GM21786 (cell line): Measurements from ENCODE around the gene MARCHF9.
"Not testable (repeated sequence)": the region's sequence is repeated elsewhere in the genome, so short reads cannot be mapped to it uniquely, and the experiment has no call there.

Experiments used
- ATAC-seq: cut with Tn5 transposase; IDR thresholded peaks from one replicate; pipeline ENCODE4 v1.9.1; 2021; ENCODE audit not compliant: unreplicated experiment

MARCHF9 gene, protein sequence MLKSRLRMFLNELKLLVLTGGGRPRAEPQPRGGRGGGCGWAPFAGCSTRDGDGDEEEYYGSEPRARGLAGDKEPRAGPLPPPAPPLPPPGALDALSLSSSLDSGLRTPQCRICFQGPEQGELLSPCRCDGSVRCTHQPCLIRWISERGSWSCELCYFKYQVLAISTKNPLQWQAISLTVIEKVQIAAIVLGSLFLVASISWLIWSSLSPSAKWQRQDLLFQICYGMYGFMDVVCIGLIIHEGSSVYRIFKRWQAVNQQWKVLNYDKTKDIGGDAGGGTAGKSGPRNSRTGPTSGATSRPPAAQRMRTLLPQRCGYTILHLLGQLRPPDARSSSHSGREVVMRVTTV

DNA sequence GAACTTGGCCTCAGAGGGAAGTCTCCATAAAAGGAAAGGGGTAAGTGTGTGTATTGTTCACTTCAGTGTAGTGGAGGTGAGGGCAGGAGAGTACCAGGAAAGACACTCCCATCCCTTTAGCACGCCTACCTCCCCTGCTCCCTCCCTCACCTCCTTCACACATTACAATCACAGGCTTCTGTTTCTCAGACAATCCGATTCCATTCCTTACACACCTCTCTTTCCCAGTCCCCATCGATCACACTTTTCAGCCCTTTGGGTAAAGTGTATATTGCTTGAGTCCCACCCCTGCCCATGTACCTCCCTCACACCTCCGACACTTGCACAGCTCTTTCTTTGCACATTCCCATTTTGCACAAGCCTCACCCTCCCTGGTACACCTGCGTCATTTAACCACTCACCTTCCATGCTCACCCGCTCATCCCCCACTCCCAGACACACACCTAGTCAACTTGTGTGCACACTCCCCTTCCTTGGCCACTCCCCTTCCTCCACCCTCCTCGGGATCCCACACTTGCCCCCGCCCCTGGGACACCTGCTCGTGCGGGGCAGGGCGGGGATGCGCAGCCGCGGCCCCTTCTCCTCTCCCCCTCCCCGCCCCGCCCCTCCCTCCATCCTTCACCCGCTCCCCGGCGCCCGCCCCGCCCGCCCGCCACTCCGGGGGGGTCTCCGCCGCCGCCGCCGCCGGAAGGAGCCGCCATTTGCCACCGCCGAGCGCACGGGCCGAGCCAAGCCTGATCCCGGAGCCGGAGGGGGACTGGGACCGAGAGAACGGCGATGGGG lies at the start of gene MARCHF9:
Gene MARCHF9, plus strand, starts transcription at position 693 of the 783 bp plus-strand sequence. CDS start 426 bp downstream, outside the sequence.
- peak; percentile 36 for ATAC-seq

GRCh38 chr12:57707250-57707649 lies 47.7 kb upstream of the MARCHF9 start:
- ATAC-seq: no peak

DNA sequence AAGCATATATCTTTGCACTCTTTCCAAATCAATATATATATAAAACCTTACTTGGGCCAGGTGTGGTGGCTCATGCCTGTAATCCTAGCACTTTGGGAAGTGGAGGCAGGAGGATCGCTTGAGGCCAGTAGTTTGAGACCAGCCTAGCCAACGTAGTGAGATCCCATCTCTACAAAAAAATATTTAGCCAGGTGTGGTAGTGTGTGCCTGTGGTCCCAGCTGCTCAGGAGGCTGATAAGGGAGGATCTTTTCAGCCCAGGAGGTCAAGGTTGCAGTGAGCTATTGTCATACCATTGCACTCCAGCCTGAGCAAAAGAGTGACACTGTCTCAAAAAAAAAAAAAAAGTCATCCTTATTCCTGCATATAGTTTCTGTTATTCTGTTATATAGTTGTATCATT lies 46.6 kb upstream of the MARCHF9 start:
- no peak for ATAC-seq

- ATAC-seq: no peak
Observed at GRCh38 chr12:57712701-57713100, 42.2 kb upstream of the MARCHF9 start.

GRCh38 chr12:57713209-57713608 lies 41.7 kb upstream of the MARCHF9 start:
- no peak for ATAC-seq

DNA sequence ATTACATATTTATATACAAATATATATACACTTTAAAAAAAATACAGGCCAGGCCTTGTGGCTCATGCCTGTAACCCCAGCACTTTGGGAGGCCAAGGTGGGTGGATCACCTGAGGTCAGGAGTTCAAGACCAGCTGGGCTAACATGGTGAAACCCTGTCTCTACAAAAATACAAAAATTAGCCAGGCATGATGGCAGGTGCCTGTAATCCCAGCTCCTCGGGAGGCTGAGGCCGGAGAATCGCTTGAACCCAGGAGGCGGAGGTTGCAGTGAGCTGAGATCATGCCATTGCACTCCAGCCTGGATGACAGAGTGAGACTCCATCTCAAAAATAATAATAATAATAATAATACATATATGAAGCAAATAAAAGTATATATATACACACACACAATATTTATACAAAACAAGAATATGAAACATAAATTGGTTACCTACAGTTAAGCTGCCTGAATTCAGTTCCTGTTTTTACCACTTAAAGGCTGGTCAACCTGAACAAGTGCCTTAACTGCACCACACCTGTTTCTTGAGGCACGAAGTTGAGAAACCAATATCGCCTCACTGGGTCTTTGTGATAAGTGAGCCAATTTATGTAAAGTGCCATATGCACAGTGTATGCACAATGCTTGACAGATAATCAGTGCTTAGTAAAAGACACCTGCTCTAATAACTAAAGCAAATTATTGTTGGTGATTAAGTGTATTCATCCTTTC lies 39.7 kb upstream of the MARCHF9 start:
- ATAC-seq: not testable (repeated sequence)

- no peak for ATAC-seq
Observed at GRCh38 chr12:57715786-57716185, 39.1 kb upstream of the MARCHF9 start.

DNA sequence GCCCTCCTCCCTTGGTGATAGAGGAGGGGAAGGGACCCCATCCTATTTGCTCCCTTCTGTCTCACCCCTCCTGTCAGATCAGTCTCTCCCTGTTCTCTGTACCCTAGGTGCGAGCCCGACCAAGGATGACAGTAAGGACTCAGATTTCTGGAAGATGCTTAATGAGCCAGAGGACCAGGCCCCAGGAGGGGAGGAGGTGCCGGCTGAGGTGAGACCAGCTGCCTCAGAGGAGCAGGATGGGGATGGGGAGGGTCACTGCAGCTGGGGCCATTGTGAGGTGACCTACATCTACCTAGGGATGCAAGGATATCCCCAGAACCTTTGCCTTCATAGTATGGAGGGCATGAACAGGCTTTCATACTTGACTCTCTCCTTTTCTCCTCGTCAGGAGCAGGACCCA lies 38.6 kb upstream of the MARCHF9 start:
- ATAC-seq: no peak

- ATAC-seq: no peak
Observed at GRCh38 chr12:57717131-57717530, 37.8 kb upstream of the MARCHF9 start.

GRCh38 chr12:57717846-57718640 lies 36.9 kb upstream of the MARCHF9 start:
- no peak for ATAC-seq

GRCh38 chr12:57718641-57719528 lies 36.0 kb upstream of the MARCHF9 start:
- no peak for ATAC-seq

DNA sequence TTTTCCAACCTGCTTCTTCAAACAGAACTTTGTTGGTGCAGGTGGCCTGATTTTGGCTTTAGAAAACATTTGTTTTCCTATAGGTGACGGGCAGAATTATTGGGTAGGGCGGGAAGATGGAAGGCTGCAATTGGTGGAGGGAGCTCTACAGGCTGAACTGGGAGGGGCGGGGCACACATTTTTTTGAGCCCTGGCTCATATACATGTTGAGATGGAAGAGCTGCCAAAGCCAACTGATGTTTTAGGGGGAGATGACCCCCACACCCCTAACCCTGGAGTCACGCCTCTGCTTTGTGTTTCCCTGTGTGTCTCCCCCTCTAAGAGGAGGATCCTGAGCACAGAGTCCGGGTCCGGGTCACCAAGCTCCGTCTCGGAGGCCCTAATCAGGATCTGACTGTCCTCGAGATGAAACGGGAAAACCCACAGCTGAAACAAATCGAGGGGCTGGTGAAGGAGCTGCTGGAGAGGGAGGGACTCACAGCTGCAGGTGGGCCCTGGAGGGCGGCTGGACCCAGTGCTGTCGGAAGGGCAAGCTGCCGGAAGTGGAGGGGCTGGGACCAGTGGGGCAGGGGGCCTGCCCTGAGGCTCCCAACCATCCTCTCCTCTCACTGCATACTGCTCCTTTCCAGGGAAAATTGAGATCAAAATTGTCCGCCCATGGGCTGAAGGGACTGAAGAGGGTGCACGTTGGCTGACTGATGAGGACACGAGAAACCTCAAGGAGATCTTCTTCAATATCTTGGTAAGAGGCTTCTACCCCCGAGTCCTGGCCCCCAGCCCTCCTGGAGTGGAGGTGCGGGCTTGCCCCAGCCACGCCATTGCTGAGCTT lies 34.9 kb upstream of the MARCHF9 start:
- ATAC-seq: no peak

- no peak for ATAC-seq
Observed at GRCh38 chr12:57720606-57721595, 34.0 kb upstream of the MARCHF9 start.

- not testable (repeated sequence) for ATAC-seq
Observed at GRCh38 chr12:57721846-57722608, 32.9 kb upstream of the MARCHF9 start.

GRCh38 chr12:57722716-57723629 lies 31.9 kb upstream of the MARCHF9 start:
- no peak for ATAC-seq

DNA sequence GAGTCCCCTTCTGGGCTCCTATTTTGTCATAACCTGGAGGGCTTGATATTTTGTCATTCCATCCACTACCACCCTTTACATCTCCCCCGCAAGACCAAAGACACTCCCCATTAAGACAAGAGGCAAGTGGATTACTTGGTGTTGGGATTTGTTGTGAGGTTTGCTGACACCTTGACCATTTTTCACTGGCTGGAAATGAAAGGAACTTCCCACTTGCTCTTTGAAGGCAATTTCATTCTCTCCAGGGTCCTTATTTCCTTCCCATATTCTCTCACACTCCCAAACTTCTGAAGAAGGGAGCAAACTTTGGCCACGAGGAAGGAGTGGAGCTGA lies 31.3 kb upstream of the MARCHF9 start:
- no peak for ATAC-seq
